Trophoblast cell (in vitro differentiated cells and primary cell): ENCODE results near the gene FOXJ3.

Experiments used
- DNase-seq, 2 donors: peaks; one replicate each; pipeline ENCODE4 v3.0.0-alpha.2; 2016
- H2AFZ ChIP-seq: 2 replicates; pipeline ENCODE4 v1.6.1; 2013; ENCODE audit warnings: low read length, moderate library complexity, mild to moderate bottlenecking; ENCODE audit not compliant: insufficient read depth, poor library complexity
- H2AK5ac ChIP-seq: 2 replicates; pipeline ENCODE4 v1.6.1; 2013; ENCODE audit warnings: mild to moderate bottlenecking, low read length
- H2BK120ac ChIP-seq: 2 replicates; pipeline ENCODE4 v1.6.1; 2013; ENCODE audit warnings: low read length, mild to moderate bottlenecking, moderate library complexity; ENCODE audit not compliant: insufficient read depth, poor library complexity
- H2BK12ac ChIP-seq: 2 replicates; pipeline ENCODE4 v1.6.1; 2013; ENCODE audit warnings: mild to moderate bottlenecking, low read length, moderate library complexity
- H2BK5ac ChIP-seq: 2 replicates; pipeline ENCODE4 v1.6.1; 2013; ENCODE audit warnings: low read length, low read depth, moderate library complexity, mild to moderate bottlenecking; ENCODE audit not compliant: poor library complexity
- H3K14ac ChIP-seq: 2 replicates; pipeline ENCODE4 v1.6.1; 2013; ENCODE audit warnings: mild to moderate bottlenecking, low read length
- H3K18ac ChIP-seq: 2 replicates; pipeline ENCODE4 v1.6.1; 2013; ENCODE audit warnings: mild to moderate bottlenecking, low read length
- H3K23ac ChIP-seq: 2 replicates; pipeline ENCODE4 v1.6.1; 2013; ENCODE audit warnings: low read length
- H3K27ac ChIP-seq: 2 replicates; pipeline ENCODE4 v1.5.1; 2013; ENCODE audit warnings: low read depth, mild to moderate bottlenecking, inconsistent platforms, low read length, moderate library complexity
- H3K27me3 ChIP-seq: 2 replicates; pipeline ENCODE4 v1.6.1; 2013; ENCODE audit warnings: inconsistent platforms, mild to moderate bottlenecking, low read length, moderate library complexity; ENCODE audit not compliant: insufficient read depth
- H3K36me3 ChIP-seq, 2 experiments: 1 replicate in 1 of 2; 2 replicates in 1 of 2; pipeline ENCODE4 v1.6.1; 2013; ENCODE audit warnings: low read length in 2 of 2, mild to moderate bottlenecking in 2 of 2, moderate library complexity in 1 of 2; ENCODE audit not compliant: insufficient read depth in 2 of 2, control insufficient read depth in 1 of 2
- H3K4ac ChIP-seq: 2 replicates; pipeline ENCODE4 v1.6.1; 2013; ENCODE audit warnings: low read depth, mild to moderate bottlenecking, low read length, moderate library complexity
- H3K4me1 ChIP-seq, 2 experiments: 1 replicate in 1 of 2; 2 replicates in 1 of 2; pipeline ENCODE4 v1.6.1; 2013; ENCODE audit warnings: low read length in 2 of 2, mild to moderate bottlenecking in 2 of 2, moderate library complexity in 1 of 2; ENCODE audit not compliant: insufficient read depth in 2 of 2, control insufficient read depth in 1 of 2
- H3K4me2 ChIP-seq: 2 replicates; pipeline ENCODE4 v1.6.1; 2013; ENCODE audit warnings: inconsistent platforms, mild to moderate bottlenecking, low read length, moderate library complexity
- H3K4me3 ChIP-seq: 2 replicates; pipeline ENCODE4 v1.5.1; 2013; ENCODE audit warnings: mild to moderate bottlenecking, low read depth, low read length, inconsistent platforms
- H3K79me1 ChIP-seq: one replicate; pipeline ENCODE4 v1.6.1; 2013; ENCODE audit warnings: low read length
- H3K79me2 ChIP-seq: 2 replicates; pipeline ENCODE4 v1.6.1; 2013; ENCODE audit warnings: low read length, mild to moderate bottlenecking; ENCODE audit not compliant: control insufficient read depth, insufficient read depth, poor library complexity
- H3K9ac ChIP-seq: 2 replicates; pipeline ENCODE4 v1.6.1; 2013; ENCODE audit warnings: mild to moderate bottlenecking, low read length
- H3K9me3 ChIP-seq: 2 replicates; pipeline ENCODE4 v1.6.1; 2013; ENCODE audit warnings: low read depth, mild to moderate bottlenecking, control low read depth, inconsistent platforms, low read length; ENCODE audit not compliant: insufficient read depth
- H4K12ac ChIP-seq: 2 replicates; pipeline ENCODE4 v1.6.1; 2013; ENCODE audit warnings: low read depth, mild to moderate bottlenecking, low read length, moderate library complexity
- H4K8ac ChIP-seq: 2 replicates; pipeline ENCODE4 v1.6.1; 2013; ENCODE audit warnings: low read depth, mild to moderate bottlenecking, low read length, moderate library complexity
- H4K91ac ChIP-seq: one replicate; pipeline ENCODE4 v1.6.1; 2013; ENCODE audit warnings: low read depth, mild to moderate bottlenecking, low read length, moderate library complexity
- WGBS: extraction: QIAGEN DNeasy Blood & Tissue Kit; methylation state at CpG from one replicate; pipeline ENCODE4 v1.1.7; 2013; ENCODE audit warnings: missing lambda C conversion rate; ENCODE audit not compliant: insufficient read length, insufficient coverage; ENCODE audit errors: extremely low coverage; 5-methylcytosine and 5-hydroxymethylcytosine counted together

FOXJ3 gene

GRCh38 chr1:42170779-42171621, 164.0 kb downstream of the FOXJ3 start:
- Histone ChIP-seq H3K23ac (no peak overlapping the region), H3K4me3 (no peak overlapping the region), H3K4me1 (peaks cover 16 to 26% of the 10 kb centered on the region in 2 experiments), H2BK12ac (no peak overlapping the region), H3K27me3 (no peaks in the 10 kb centered on the region), H2BK120ac (no peak overlapping the region), H3K79me2 (no peaks in the 10 kb centered on the region), H2AK5ac (no peak overlapping the region), H4K8ac (no peak overlapping the region), H3K9ac (no peak overlapping the region), H4K12ac (no peak overlapping the region), H3K9me3 (peaks cover 8% of the 10 kb centered on the region), H3K18ac (no peak overlapping the region), H3K4ac (no peak overlapping the region), H3K79me1 (no peaks in the 10 kb centered on the region), H2AFZ (no peak overlapping the region), H4K91ac (no peak overlapping the region), H3K4me2 (no peak overlapping the region), H3K36me3 (peaks cover 0 to 3% of the 10 kb centered on the region in 2 experiments), H2BK5ac (no peak overlapping the region), H3K14ac (no peak overlapping the region), H3K27ac (no peak overlapping the region)
- no CpG with 5 or more reads among the region's 17 CpGs for WGBS
- DNase-seq, result peak in 1 of 2 donors; percentile 30

GRCh38 chr1:42168763-42169162, 166.3 kb downstream of the FOXJ3 start:
- H3K18ac ChIP-seq, result no peak overlapping the region
- no peaks in the 10 kb centered on the region for H3K27me3 ChIP-seq
- no CpG with 5 or more reads among the region's 3 CpGs for WGBS
- H3K4me1 ChIP-seq, result peaks cover 29 to 38% of the 10 kb centered on the region in 2 experiments
- H2BK120ac ChIP-seq, result no peak overlapping the region
- no peaks in the 10 kb centered on the region for H3K36me3 ChIP-seq
- H3K79me1 ChIP-seq, result no peaks in the 10 kb centered on the region
- H3K4me3 ChIP-seq, result no peak overlapping the region
- no peak overlapping the region for H3K14ac ChIP-seq
- no peaks in the 10 kb centered on the region for H3K79me2 ChIP-seq
- H3K27ac ChIP-seq, result no peak overlapping the region
- H3K23ac ChIP-seq, result no peak overlapping the region
- no peak overlapping the region for H4K91ac ChIP-seq
- no peak overlapping the region for H4K12ac ChIP-seq
- H3K9me3 ChIP-seq, result peaks cover 8% of the 10 kb centered on the region
- no peak overlapping the region for H3K4me2 ChIP-seq
- no peak for DNase-seq
- H2AK5ac ChIP-seq, result no peak overlapping the region
- H3K4ac ChIP-seq, result no peak overlapping the region
- H2BK12ac ChIP-seq, result no peak overlapping the region
- H3K9ac ChIP-seq, result no peak overlapping the region
- no peak overlapping the region for H4K8ac ChIP-seq
- H2BK5ac ChIP-seq, result no peak overlapping the region
- H2AFZ ChIP-seq, result no peak overlapping the region

- no peak overlapping the region for H2AK5ac ChIP-seq
- H2BK12ac ChIP-seq, result no peak overlapping the region
- WGBS, result no CpG with 5 or more reads among the region's 1 CpG
- no peak overlapping the region for H4K91ac ChIP-seq
- H3K79me2 ChIP-seq, result no peaks in the 10 kb centered on the region
- no peaks in the 10 kb centered on the region for H3K36me3 ChIP-seq
- H4K12ac ChIP-seq, result no peak overlapping the region
- H3K9ac ChIP-seq, result no peak overlapping the region
- no peak for DNase-seq
- no peak overlapping the region for H3K4me3 ChIP-seq
- no peaks in the 10 kb centered on the region for H3K27me3 ChIP-seq
- H3K18ac ChIP-seq, result no peak overlapping the region
- H3K4me2 ChIP-seq, result no peak overlapping the region
- H3K79me1 ChIP-seq, result no peaks in the 10 kb centered on the region
- no peak overlapping the region for H2BK5ac ChIP-seq
- no peak overlapping the region for H3K14ac ChIP-seq
- H3K23ac ChIP-seq, result no peak overlapping the region
- no peak overlapping the region for H2AFZ ChIP-seq
- H3K4ac ChIP-seq, result no peak overlapping the region
- peaks cover 8% of the 10 kb centered on the region for H3K9me3 ChIP-seq
- no peak overlapping the region for H4K8ac ChIP-seq
- no peak overlapping the region for H3K27ac ChIP-seq
- H2BK120ac ChIP-seq, result no peak overlapping the region
- peaks cover 28 to 35% of the 10 kb centered on the region in 2 experiments for H3K4me1 ChIP-seq
Observed at GRCh38 chr1:42168391-42168670, 166.7 kb downstream of the FOXJ3 start.

- Histone ChIP-seq H3K14ac (no peak overlapping the region), H3K79me2 (no peaks in the 10 kb centered on the region), H4K12ac (no peak overlapping the region), H3K79me1 (no peaks in the 10 kb centered on the region), H3K36me3 (no peaks in the 10 kb centered on the region), H3K18ac (no peak overlapping the region), H2AFZ (no peak overlapping the region), H3K4me3 (no peak overlapping the region), H2BK12ac (no peak overlapping the region), H4K91ac (no peak overlapping the region), H3K27me3 (no peaks in the 10 kb centered on the region), H3K27ac (no peak overlapping the region), H4K8ac (no peak overlapping the region), H3K4ac (no peak overlapping the region), H3K4me2 (no peak overlapping the region), H3K9ac (no peak overlapping the region), H2BK5ac (no peak overlapping the region), H2AK5ac (no peak overlapping the region), H3K23ac (no peak overlapping the region), H3K9me3 (peaks cover 8% of the 10 kb centered on the region), H3K4me1 (peaks cover 28 to 32% of the 10 kb centered on the region in 2 experiments), H2BK120ac (no peak overlapping the region)
- no CpG with 5 or more reads among the region's 21 CpGs for WGBS
- peak; percentile 44 to 68 for DNase-seq
Observed at GRCh38 chr1:42167611-42168390, 167.2 kb downstream of the FOXJ3 start.
